Gastroesophageal sphincter (tissue), 3 donors: ENCODE measurements around the gene COLEC12.

Source experiments
- EP300 ChIP-seq: sonication (generic); formaldehyde crosslinking; IDR thresholded peaks from one replicate; pipeline ENCODE4 v1.6.1; 2017; ENCODE audit warnings: antibody characterized with exemption, mild to moderate bottlenecking
- POLR2A ChIP-seq, 2 donors: fragments of 450-650 bp; IDR thresholded peaks; one replicate each; pipeline ENCODE4 v1.6.1; 2017; ENCODE audit warnings: antibody characterized with exemption in 2 of 2, mild to moderate bottlenecking in 2 of 2, moderate library complexity in 1 of 2
- POLR2AphosphoS5 ChIP-seq: sonication (generic); formaldehyde crosslinking; IDR thresholded peaks from one replicate; pipeline ENCODE4 v1.6.1; 2017; ENCODE audit warnings: antibody characterized with exemption
- TF ChIP-seq, protein P1 (sequence below), 4 experiments: fragments of 200-600 bp in 2 of 4; fragments of 450-650 bp in 2 of 4; sonication (generic) in 1 of 4; IDR thresholded peaks; one replicate each; pipeline ENCODE4 v1.5.1; 2017 to 2019; ENCODE audit warnings: antibody characterized with exemption in 4 of 4, mild to moderate bottlenecking in 2 of 4, moderate library complexity in 2 of 4

GRCh38 chr18:373780-374179 is 126.7 kb downstream of the COLEC12 start:
- TF ChIP-seq, protein P1, sequence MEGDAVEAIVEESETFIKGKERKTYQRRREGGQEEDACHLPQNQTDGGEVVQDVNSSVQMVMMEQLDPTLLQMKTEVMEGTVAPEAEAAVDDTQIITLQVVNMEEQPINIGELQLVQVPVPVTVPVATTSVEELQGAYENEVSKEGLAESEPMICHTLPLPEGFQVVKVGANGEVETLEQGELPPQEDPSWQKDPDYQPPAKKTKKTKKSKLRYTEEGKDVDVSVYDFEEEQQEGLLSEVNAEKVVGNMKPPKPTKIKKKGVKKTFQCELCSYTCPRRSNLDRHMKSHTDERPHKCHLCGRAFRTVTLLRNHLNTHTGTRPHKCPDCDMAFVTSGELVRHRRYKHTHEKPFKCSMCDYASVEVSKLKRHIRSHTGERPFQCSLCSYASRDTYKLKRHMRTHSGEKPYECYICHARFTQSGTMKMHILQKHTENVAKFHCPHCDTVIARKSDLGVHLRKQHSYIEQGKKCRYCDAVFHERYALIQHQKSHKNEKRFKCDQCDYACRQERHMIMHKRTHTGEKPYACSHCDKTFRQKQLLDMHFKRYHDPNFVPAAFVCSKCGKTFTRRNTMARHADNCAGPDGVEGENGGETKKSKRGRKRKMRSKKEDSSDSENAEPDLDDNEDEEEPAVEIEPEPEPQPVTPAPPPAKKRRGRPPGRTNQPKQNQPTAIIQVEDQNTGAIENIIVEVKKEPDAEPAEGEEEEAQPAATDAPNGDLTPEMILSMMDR (IDR thresholded peaks at IDR 0.05), result no peak
- TF ChIP-seq EP300 (no peak), POLR2AphosphoS5 (no peak), POLR2A (IDR thresholded peaks at IDR 0.05) (no peak)
